HUES48 (cell line): Measurements from ENCODE around the gene A3GALT2.
"Not testable (repeated sequence)": the region's sequence is repeated elsewhere in the genome, so short reads cannot be mapped to it uniquely, and the experiment has no call there.

Experiments used
- H3K27ac ChIP-seq: one replicate; pipeline ENCODE4 v1.7.0; 2013; ENCODE audit warnings: low read depth, low read length, inconsistent platforms
- H3K27me3 ChIP-seq: 2 replicates; pipeline ENCODE4 v1.6.1; 2013; ENCODE audit warnings: mild to moderate bottlenecking, low read length; ENCODE audit not compliant: control insufficient read depth, insufficient read depth
- H3K36me3 ChIP-seq: 2 replicates; pipeline ENCODE4 v1.6.1; 2013; ENCODE audit warnings: low read length; ENCODE audit not compliant: control insufficient read depth, insufficient read depth
- H3K4me1 ChIP-seq: 2 replicates; pipeline ENCODE4 v1.6.1; 2013; ENCODE audit warnings: mild to moderate bottlenecking, low read length; ENCODE audit not compliant: control insufficient read depth, insufficient read depth
- H3K4me3 ChIP-seq: 2 replicates; pipeline ENCODE4 v1.5.1; 2013; ENCODE audit warnings: mild to moderate bottlenecking, low read depth, low read length
- H3K9ac ChIP-seq: 2 replicates; pipeline ENCODE4 v1.6.1; 2013; ENCODE audit warnings: mild to moderate bottlenecking, low read depth, low read length, moderate library complexity
- H3K9me3 ChIP-seq: 2 replicates; pipeline ENCODE4 v1.6.1; 2013; ENCODE audit warnings: low read length; ENCODE audit not compliant: control insufficient read depth, insufficient read depth

Gene A3GALT2

GRCh38 chr1:33299461-33300155 lies 21.3 kb downstream of the A3GALT2 start:
- peaks cover 24% of the 10 kb centered on the region for H3K36me3 ChIP-seq
- no peaks in the 10 kb centered on the region for H3K27me3 ChIP-seq
- no peak overlapping the region for H3K4me3 ChIP-seq
- H3K4me1 ChIP-seq = no peaks in the 10 kb centered on the region
- H3K9ac ChIP-seq = no peak overlapping the region
- no peaks in the 10 kb centered on the region for H3K9me3 ChIP-seq
- no peak overlapping the region for H3K27ac ChIP-seq

DNA sequence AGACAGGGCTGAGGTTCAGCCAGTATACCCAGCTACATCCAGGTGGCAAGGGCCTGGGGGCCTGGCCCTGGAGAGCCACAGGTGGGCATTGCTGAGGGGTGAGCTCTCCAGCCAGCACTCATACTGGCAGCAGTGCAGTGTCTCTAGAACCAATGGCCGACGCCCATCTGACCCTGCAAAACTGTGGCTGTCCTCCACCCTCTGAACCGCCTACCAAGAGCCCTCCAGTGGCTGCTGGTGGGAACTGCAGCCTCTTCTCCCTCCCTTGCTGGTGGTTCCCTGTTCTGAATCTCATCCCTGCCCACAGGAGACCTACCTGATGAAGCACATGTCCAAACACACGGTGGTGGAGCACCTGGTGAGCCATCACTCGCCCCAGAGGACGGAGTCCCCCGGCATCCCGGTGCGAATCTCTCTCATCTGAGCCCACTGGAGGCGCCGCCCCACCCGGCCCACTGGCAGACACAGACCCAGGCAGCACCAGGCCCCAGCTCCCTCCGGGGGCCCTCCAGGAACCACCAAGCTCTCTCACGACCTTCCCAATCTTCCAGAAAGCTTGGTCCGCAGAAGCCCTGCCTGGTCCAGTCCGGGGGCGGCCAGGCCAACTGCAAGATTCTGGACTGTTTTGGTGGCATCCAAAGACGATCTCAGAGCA lies 22.1 kb downstream of the A3GALT2 start:
- H3K4me1 ChIP-seq = no peaks in the 10 kb centered on the region
- no peak overlapping the region for H3K4me3 ChIP-seq
- no peaks in the 10 kb centered on the region for H3K27me3 ChIP-seq
- H3K27ac ChIP-seq = no peak overlapping the region
- H3K9me3 ChIP-seq = no peaks in the 10 kb centered on the region
- H3K36me3 ChIP-seq = peaks cover 29% of the 10 kb centered on the region
- no peak overlapping the region for H3K9ac ChIP-seq

DNA sequence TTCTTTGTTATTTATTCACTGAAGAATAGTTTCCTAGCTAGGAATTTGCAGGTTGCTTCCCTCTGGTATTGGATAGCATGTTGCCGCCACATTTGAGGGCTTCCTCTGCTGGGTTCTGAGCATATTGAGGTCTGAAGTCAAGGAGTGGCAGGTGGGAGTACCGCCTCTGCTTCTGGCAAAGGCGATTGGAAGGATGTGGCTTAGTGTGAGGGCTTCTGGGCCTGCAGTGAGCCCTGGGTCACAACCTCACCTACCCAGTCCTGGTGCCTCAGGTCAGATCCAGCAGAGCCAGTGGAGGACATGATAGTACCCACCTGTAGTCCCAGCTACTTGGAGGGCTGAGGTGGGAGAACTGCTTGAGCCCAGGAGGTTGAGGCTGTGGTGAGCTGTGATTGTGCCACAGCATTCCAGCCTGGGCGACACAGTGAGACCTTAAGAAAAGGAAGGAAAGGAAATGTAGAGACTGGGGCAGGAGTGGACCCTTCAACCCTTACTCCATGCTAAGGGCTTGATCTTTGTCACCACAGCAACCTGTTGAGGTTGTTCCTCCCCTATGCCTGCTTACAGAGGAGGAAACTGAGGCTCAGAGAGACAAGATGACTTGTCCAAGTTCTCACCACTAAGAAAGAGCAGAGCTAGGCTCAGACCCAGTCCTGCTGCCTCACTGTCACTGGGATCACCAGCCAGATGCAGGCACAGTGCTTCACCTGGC lies 22.8 kb downstream of the A3GALT2 start:
- Histone ChIP-seq H3K9ac (no peak overlapping the region), H3K4me3 (no peak overlapping the region), H3K9me3 (no peaks in the 10 kb centered on the region), H3K4me1 (no peaks in the 10 kb centered on the region), H3K27ac (no peak overlapping the region), H3K36me3 (peaks cover 36% of the 10 kb centered on the region), H3K27me3 (no peaks in the 10 kb centered on the region)

DNA sequence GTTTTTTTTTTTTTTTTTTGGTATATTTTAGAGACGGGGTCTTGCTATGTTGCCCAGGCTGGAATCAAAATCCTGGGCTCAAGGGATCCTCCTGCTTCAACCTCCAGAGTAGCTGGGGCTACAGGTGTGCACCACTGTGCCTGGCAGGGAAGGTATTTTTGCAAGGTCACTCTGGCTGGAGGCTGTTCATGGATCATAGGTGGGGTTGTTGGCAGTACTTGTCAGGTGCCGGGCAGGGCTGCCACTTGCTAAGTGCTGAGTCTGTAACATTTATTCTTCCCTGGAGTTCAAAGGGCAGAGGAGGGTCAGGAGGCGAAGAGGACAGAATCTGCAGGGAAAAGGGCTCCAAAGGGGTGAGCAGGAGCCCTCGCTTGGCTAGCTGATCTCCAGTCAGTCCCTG lies 24.1 kb downstream of the A3GALT2 start:
- H3K9ac ChIP-seq = no peak overlapping the region
- H3K27me3 ChIP-seq = no peaks in the 10 kb centered on the region
- no peaks in the 10 kb centered on the region for H3K4me1 ChIP-seq
- no peaks in the 10 kb centered on the region for H3K9me3 ChIP-seq
- no peak overlapping the region for H3K4me3 ChIP-seq
- H3K36me3 ChIP-seq = peaks cover 37% of the 10 kb centered on the region
- H3K27ac ChIP-seq = no peak overlapping the region

- Histone ChIP-seq H3K9ac (no peak overlapping the region), H3K27me3 (no peaks in the 10 kb centered on the region), H3K4me3 (no peak overlapping the region), H3K27ac (no peak overlapping the region), H3K9me3 (no peaks in the 10 kb centered on the region), H3K36me3 (peaks cover 37% of the 10 kb centered on the region), H3K4me1 (no peaks in the 10 kb centered on the region)
Observed at GRCh38 chr1:33296082-33296458, 24.8 kb downstream of the A3GALT2 start.

DNA sequence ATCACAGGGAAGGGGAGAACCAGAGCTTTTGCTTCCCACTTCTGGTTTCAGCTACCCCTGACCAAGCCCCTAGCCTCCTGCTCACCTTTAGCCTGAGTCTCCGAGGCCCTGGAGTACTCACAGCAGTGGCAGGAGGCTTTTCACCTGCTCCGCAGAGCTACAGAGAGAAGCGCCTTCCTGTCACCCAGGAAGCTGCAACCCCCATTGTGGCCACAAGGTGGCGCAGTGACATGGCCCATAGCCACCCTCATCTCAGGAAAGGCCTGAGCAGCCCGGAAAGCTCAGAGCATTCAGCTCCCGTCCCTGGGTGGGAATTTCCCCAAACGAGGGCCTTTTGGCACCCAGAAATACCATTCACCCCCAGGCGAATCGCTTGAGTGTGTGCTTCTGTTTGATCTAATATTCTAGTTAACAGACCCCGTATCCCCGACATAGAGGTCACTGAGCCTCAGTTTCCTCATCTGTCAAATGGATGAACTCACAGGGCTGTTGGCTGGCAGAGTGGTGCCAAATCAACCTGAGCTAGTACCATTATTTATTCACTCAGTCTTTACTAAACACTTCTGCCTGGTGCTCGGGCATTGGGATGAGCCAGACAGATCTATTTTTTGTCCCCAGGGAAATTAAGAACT lies 25.3 kb downstream of the A3GALT2 start:
- H3K27ac ChIP-seq = peak overlapping the region; percentile 32
- no peaks in the 10 kb centered on the region for H3K27me3 ChIP-seq
- no peak overlapping the region for H3K9ac ChIP-seq
- no peaks in the 10 kb centered on the region for H3K9me3 ChIP-seq
- no peak overlapping the region for H3K4me3 ChIP-seq
- H3K36me3 ChIP-seq = peaks cover 37% of the 10 kb centered on the region
- no peaks in the 10 kb centered on the region for H3K4me1 ChIP-seq

DNA sequence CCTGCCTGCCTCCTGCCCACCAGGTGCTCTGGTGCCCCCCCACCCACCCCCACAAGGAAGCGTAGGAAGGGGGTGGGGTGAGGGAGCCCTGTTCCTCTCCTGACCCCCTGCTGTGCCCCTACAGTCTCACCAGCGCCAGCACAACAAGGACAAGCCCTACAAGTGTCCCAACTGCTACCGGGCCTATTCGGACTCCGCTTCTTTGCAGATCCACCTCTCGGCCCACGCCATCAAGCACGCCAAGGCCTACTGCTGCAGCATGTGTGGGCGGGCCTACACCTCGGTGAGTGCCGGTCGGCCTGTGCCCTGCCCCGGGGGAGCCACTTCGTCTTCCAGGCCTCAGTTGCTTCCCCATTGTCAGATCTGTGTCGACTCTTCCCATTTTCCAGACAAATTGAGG lies 25.9 kb downstream of the A3GALT2 start:
- H3K27me3 ChIP-seq = no peaks in the 10 kb centered on the region
- no peak overlapping the region for H3K9ac ChIP-seq
- H3K36me3 ChIP-seq = peaks cover 37% of the 10 kb centered on the region
- H3K4me1 ChIP-seq = no peaks in the 10 kb centered on the region
- peak overlapping the region; percentile 32 for H3K27ac ChIP-seq
- no peaks in the 10 kb centered on the region for H3K9me3 ChIP-seq
- H3K4me3 ChIP-seq = no peak overlapping the region

GRCh38 chr1:33294071-33295010 lies 26.6 kb downstream of the A3GALT2 start:
- Histone ChIP-seq H3K4me1 (no peaks in the 10 kb centered on the region), H3K9me3 (no peaks in the 10 kb centered on the region), H3K36me3 (peaks cover 40% of the 10 kb centered on the region), H3K27me3 (no peaks in the 10 kb centered on the region), H3K27ac (no peak overlapping the region), H3K9ac (no peak overlapping the region), H3K4me3 (no peak overlapping the region)

- Histone ChIP-seq H3K27ac (no peak overlapping the region), H3K9me3 (no peaks in the 10 kb centered on the region), H3K4me1 (no peaks in the 10 kb centered on the region), H3K27me3 (no peaks in the 10 kb centered on the region), H3K36me3 (peaks cover 37% of the 10 kb centered on the region), H3K9ac (no peak overlapping the region), H3K4me3 (no peak overlapping the region)
Observed at GRCh38 chr1:33292726-33293340, 28.1 kb downstream of the A3GALT2 start.

- not testable (repeated sequence) for H3K4me1 ChIP-seq, H3K4me3 ChIP-seq, H3K27ac ChIP-seq, H3K27me3 ChIP-seq, H3K9me3 ChIP-seq, H3K9ac ChIP-seq
- H3K36me3 ChIP-seq = peaks cover 34% of the 10 kb centered on the region
Observed at GRCh38 chr1:33290615-33291014, 30.3 kb downstream of the A3GALT2 start.
